ENCODE data around the gene NKX2-4.

DNA sequence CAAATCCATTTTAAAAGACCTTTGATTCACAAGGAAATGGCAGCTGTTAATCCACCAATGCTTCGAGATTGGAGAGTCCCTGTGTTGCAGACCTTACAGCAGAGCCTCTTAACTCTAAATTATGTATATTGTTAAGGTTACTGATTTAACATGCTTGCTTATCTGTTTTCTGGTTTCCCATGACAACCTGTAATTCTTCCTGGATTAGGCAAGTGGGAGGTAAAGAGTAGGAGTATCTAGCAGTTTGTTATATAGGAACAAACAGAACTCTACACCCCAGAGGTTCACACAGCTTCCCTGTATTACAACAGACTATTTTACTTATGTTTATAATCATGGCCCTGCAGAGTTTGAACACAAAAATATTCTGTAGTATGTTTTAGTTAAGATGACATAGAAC, 39.5 kb downstream of the NKX2-4 start:
- TF ChIP-seq, protein P1, sequence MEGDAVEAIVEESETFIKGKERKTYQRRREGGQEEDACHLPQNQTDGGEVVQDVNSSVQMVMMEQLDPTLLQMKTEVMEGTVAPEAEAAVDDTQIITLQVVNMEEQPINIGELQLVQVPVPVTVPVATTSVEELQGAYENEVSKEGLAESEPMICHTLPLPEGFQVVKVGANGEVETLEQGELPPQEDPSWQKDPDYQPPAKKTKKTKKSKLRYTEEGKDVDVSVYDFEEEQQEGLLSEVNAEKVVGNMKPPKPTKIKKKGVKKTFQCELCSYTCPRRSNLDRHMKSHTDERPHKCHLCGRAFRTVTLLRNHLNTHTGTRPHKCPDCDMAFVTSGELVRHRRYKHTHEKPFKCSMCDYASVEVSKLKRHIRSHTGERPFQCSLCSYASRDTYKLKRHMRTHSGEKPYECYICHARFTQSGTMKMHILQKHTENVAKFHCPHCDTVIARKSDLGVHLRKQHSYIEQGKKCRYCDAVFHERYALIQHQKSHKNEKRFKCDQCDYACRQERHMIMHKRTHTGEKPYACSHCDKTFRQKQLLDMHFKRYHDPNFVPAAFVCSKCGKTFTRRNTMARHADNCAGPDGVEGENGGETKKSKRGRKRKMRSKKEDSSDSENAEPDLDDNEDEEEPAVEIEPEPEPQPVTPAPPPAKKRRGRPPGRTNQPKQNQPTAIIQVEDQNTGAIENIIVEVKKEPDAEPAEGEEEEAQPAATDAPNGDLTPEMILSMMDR (IDR thresholded peaks at IDR 0.05), result no peak
- TF ChIP-seq POLR2A (IDR thresholded peaks at IDR 0.05), result no peak
